ENCODE measurements around the gene RBM43. TPM values are rescaled to one million over a fixed set of nuclear protein-coding genes. Genes with fewer than 3 reads are reported as not detected.

RBM43 gene
- total RNA-seq, 3 donors from 2014 or later, result 4.1 to 7.5 (median 5.0) TPM

- DNase-seq (no peak), ATAC-seq (no peak)
- no peaks in the 10 kb centered on the region for H3K4me1 ChIP-seq (ENCODE audit: low read depth)
- TF ChIP-seq CTCF (IDR thresholded peaks at IDR 0.05), result no peak
- H3K4me3 ChIP-seq, result no peak overlapping the region
- H3K36me3 ChIP-seq (ENCODE audit: low read depth), result no peaks in the 10 kb centered on the region
- intact Hi-C loops (cut with DNase I, micrococcal nuclease), result no loop called here
- H3K9me3 ChIP-seq, result no peaks in the 10 kb centered on the region
These were observed 61.4 kb downstream of the RBM43 start for GRCh38 chr2:151200277-151200676.

DNA sequence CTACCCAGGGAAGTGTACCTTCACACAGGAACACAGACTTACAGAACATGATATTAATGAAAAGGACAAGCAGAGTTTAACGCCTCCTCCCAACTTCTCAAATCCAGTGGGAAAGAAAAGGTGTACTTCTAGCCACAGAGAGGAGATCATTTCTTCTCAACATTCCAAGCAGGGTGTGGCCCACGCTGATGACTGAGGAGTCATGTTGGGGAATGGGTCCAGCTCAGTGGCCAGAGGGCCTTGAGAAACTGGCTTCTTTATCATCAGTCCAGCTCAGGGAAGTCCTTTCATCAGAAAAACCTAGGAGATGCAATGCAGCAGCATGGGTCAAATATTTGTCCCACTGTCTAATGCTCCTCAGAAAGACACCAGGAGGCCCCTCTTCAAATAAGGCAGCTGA is 63.0 kb downstream of the RBM43 start:
- no peak for ATAC-seq
- intact Hi-C loops (cut with DNase I, micrococcal nuclease), result no loop called here

More for the DNA sequence above, 63.0 kb downstream of the RBM43 start:
- TF ChIP-seq CTCF (IDR thresholded peaks at IDR 0.05), result no peak
- Histone ChIP-seq H3K4me1 (ENCODE audit: low read depth) (no peaks in the 10 kb centered on the region), H3K9me3 (no peaks in the 10 kb centered on the region), H3K4me3 (no peak overlapping the region), H3K36me3 (ENCODE audit: low read depth) (no peaks in the 10 kb centered on the region)
- no peak for DNase-seq

Other genes with a start within 250 kb of the RBM43 start
- gene NMI, start 27.8 kb upstream of the RBM43 start, total RNA-seq, result 10 to 100 TPM; 15.0 to 22.6 (median 20.8) TPM
- gene TNFAIP6, start 95.7 kb upstream of the RBM43 start, total RNA-seq, result 1 to 10 TPM in 2 of 3 donors, not detected in 1; 1.1 to 2.3 TPM
- gene RIF1, start 148.0 kb upstream of the RBM43 start, total RNA-seq, result 10 to 100 TPM; 25.7 to 42.5 (median 32.9) TPM